RKO (cell line): Measurements from ENCODE around the gene RFX4.
"Not testable (repeated sequence)": the region's sequence is repeated elsewhere in the genome, so short reads cannot be mapped to it uniquely, and the experiment has no call there.

Source experiments
- DNase-seq: peaks from one replicate; pipeline ENCODE4 v3.0.0-alpha.2; 2016; ENCODE audit warnings: low spot score

Gene RFX4

GRCh38 chr12:106690569-106691305 is 107.9 kb downstream of the RFX4 start:
- no peak for DNase-seq

- DNase-seq, result not testable (repeated sequence)
Measured at GRCh38 chr12:106692033-106692432, 109.2 kb downstream of the RFX4 start.

GRCh38 chr12:106692896-106693820 is 110.4 kb downstream of the RFX4 start:
- no peak for DNase-seq

- DNase-seq, result no peak
Measured at GRCh38 chr12:106696071-106696470, 113.3 kb downstream of the RFX4 start.

- DNase-seq, result no peak
Measured at GRCh38 chr12:106696681-106697417, 114.0 kb downstream of the RFX4 start.

- no peak for DNase-seq
Measured at GRCh38 chr12:106704081-106704480, 121.3 kb downstream of the RFX4 start.

- no peak for DNase-seq
Measured at GRCh38 chr12:106705971-106706370, 123.2 kb downstream of the RFX4 start.

- DNase-seq, result no peak
Measured at GRCh38 chr12:106709068-106709511, 126.3 kb downstream of the RFX4 start.

GRCh38 chr12:106710143-106710893 is 127.5 kb downstream of the RFX4 start:
- no peak for DNase-seq

GRCh38 chr12:106711316-106711715 is 128.5 kb downstream of the RFX4 start:
- DNase-seq, result no peak

GRCh38 chr12:106712768-106713167 is 130.0 kb downstream of the RFX4 start:
- no peak for DNase-seq

GRCh38 chr12:106714926-106715325 is 132.1 kb downstream of the RFX4 start:
- DNase-seq, result no peak

- no peak for DNase-seq
Measured at GRCh38 chr12:106715582-106715981, 132.8 kb downstream of the RFX4 start.

GRCh38 chr12:106717673-106718072 is 134.9 kb downstream of the RFX4 start:
- no peak for DNase-seq

- DNase-seq, result no peak
Measured at GRCh38 chr12:106719879-106720278, 137.1 kb downstream of the RFX4 start.

- DNase-seq, result no peak
Measured at GRCh38 chr12:106720696-106721095, 137.9 kb downstream of the RFX4 start.

GRCh38 chr12:106721915-106722314 is 139.1 kb downstream of the RFX4 start:
- no peak for DNase-seq

- DNase-seq, result no peak
Measured at GRCh38 chr12:106722837-106723236, 140.0 kb downstream of the RFX4 start.

GRCh38 chr12:106723416-106723815 is 140.6 kb downstream of the RFX4 start:
- DNase-seq, result no peak

- DNase-seq, result no peak
Measured at GRCh38 chr12:106724116-106724515, 141.3 kb downstream of the RFX4 start.

GRCh38 chr12:106724934-106725333 is 142.1 kb downstream of the RFX4 start:
- DNase-seq, result no peak
